Adrenal gland (tissue), 5 donors: Measurements from ENCODE around the gene EDAR.

Experiments
- CTCF ChIP-seq, 6 experiments: fragments of 450-650 bp in 4 of 6; fragments of 200-600 bp in 2 of 6; sonication (generic) in 1 of 6; IDR thresholded peaks; 1 replicate in 5 of 6; 2 replicates in 1 of 6; pipeline versions ENCODE4 v1.5.1 to v1.8.0; 2016 to 2021; ENCODE audit warnings: antibody characterized with exemption in 6 of 6, mild to moderate bottlenecking in 2 of 6, moderate library complexity in 1 of 6
- POLR2A ChIP-seq, 2 donors: fragments of 450-650 bp; IDR thresholded peaks; one replicate each; pipeline ENCODE4 v1.6.1; 2017; ENCODE audit warnings: antibody characterized with exemption in 2 of 2, mild to moderate bottlenecking in 2 of 2, moderate library complexity in 1 of 2
- donor health status: DM: no; HTN: no; CAD: no.

- TF ChIP-seq CTCF (IDR thresholded peaks at IDR 0.05): no peak
- TF ChIP-seq POLR2A (IDR thresholded peaks at IDR 0.05): no peak
These were observed 46.7 kb downstream of the EDAR start for GRCh38 chr2:108942231-108942825.
